Astrocyte (in vitro differentiated cells and primary cell): ENCODE results near the gene AMN. TPM values are rescaled to one million over a fixed set of nuclear protein-coding genes. Genes with fewer than 3 reads are reported as not detected.

ENCODE experiments used
- DNase-seq: peaks from one replicate; pipeline ENCODE4 v3.0.0-alpha.2; 2010; ENCODE audit warnings: low read depth
- FAIRE-seq: peaks from 2 replicates; lab custom pipeline; 2011; peaks lifted over from hg19 to GRCh38; lab: Jason Lieb, UNC
- H2AFZ ChIP-seq: 2 replicates; pipeline ENCODE4 v1.6.0; 2012; ENCODE audit warnings: low read depth, low read length, inconsistent platforms
- H3K27ac ChIP-seq: 2 replicates; pipeline ENCODE4 v1.5.1; 2011; ENCODE audit warnings: low read depth, low read length, inconsistent platforms
- H3K27me3 ChIP-seq: 2 replicates; pipeline ENCODE4 v1.6.0; 2011; ENCODE audit warnings: low read length, inconsistent platforms; ENCODE audit not compliant: insufficient read depth
- H3K36me3 ChIP-seq: 2 replicates; pipeline ENCODE4 v1.5.1; 2011; ENCODE audit warnings: low read length, inconsistent platforms; ENCODE audit not compliant: insufficient read depth
- H3K4me1 ChIP-seq: 2 replicates; pipeline ENCODE4 v1.5.1; 2011; ENCODE audit warnings: low read length, inconsistent platforms; ENCODE audit not compliant: insufficient read depth
- H3K4me2 ChIP-seq: 2 replicates; pipeline ENCODE4 v1.6.0; 2012; ENCODE audit warnings: low read length, inconsistent platforms
- H3K4me3 ChIP-seq: 2 replicates; pipeline ENCODE4 v1.5.1; 2011; ENCODE audit warnings: low read depth, mild to moderate bottlenecking, low read length, inconsistent platforms; ENCODE audit not compliant: insufficient read depth
- H3K79me2 ChIP-seq: 2 replicates; pipeline ENCODE4 v1.6.0; 2012; ENCODE audit warnings: mild to moderate bottlenecking, low read length, inconsistent platforms; ENCODE audit not compliant: insufficient read depth
- H3K9ac ChIP-seq: 2 replicates; pipeline ENCODE4 v1.6.0; 2012; ENCODE audit warnings: mild to moderate bottlenecking, low read length, inconsistent platforms
- H3K9me3 ChIP-seq: 2 replicates; pipeline ENCODE4 v1.5.1; 2012; ENCODE audit warnings: low read depth, mild to moderate bottlenecking, low read length, inconsistent platforms; ENCODE audit not compliant: insufficient read depth
- H4K20me1 ChIP-seq: 2 replicates; pipeline ENCODE4 v1.6.0; 2012; ENCODE audit warnings: low read length, inconsistent platforms; ENCODE audit not compliant: insufficient read depth
- H3K27ac Mint-ChIP-seq: one replicate; pipeline ENCODE4 v1.8.0; 2021; ENCODE audit warnings: mild to moderate bottlenecking, mixed read lengths; ENCODE audit not compliant: unreplicated experiment
- H3K27me3 Mint-ChIP-seq: one replicate; pipeline ENCODE4 v1.8.0; 2021; ENCODE audit warnings: low read depth, mixed read lengths; ENCODE audit not compliant: unreplicated experiment
- H3K36me3 Mint-ChIP-seq: one replicate; pipeline ENCODE4 v1.8.0; 2021; ENCODE audit warnings: low read depth, mixed read lengths; ENCODE audit not compliant: unreplicated experiment
- H3K4me1 Mint-ChIP-seq: one replicate; pipeline ENCODE4 v1.8.0; 2021; ENCODE audit warnings: low read depth, mixed read lengths; ENCODE audit not compliant: unreplicated experiment
- H3K4me3 Mint-ChIP-seq: one replicate; pipeline ENCODE4 v1.8.0; 2021; ENCODE audit warnings: mild to moderate bottlenecking, moderate library complexity, mixed read lengths; ENCODE audit not compliant: unreplicated experiment
- H3K9me3 Mint-ChIP-seq: one replicate; pipeline ENCODE4 v1.8.0; 2021; ENCODE audit warnings: mild to moderate bottlenecking, mixed read lengths; ENCODE audit not compliant: unreplicated experiment
- EZH2 ChIP-seq: IDR thresholded peaks from 2 replicates; pipeline ENCODE4 v1.6.1; 2012; ENCODE audit warnings: mild to moderate bottlenecking, low read length, inconsistent platforms; ENCODE audit not compliant: insufficient read depth
- total RNA-seq: library from RNA; stranded (reverse); gene quantifications from 2 replicates; pipeline ENCODE4 v1.2.1, GENCODE V29; 2021
- TF ChIP-seq, protein P1 (sequence below): IDR thresholded peaks from 2 replicates; pipeline ENCODE4 v1.5.1; 2011; ENCODE audit warnings: low read depth, mild to moderate bottlenecking, inconsistent platforms, low read length, moderate library complexity; ENCODE audit not compliant: insufficient read depth

The AMN gene
- total RNA-seq, 1 donor from 2014 or later: 2.0 TPM

DNA sequence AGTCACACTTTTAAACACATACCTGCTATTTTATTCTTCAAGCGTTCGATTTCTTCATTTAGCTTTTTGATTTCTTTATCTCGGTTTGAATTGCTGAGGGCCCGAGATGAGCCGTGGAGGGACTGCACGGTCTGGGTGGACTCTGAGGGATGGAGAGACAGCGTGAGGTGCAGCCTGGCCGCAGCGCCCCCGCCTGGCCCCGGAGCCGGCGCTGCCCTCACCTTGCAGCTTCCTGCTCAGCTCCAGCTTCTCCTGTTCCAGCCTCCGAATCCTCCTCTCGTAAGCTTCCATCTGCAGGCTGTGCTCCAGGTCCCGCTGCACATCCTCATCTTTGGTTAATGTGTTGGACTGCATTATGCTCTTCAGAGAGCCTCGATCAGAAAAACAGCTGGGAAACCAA lies 53.2 kb downstream of the AMN start:
- DNase-seq (no peak), FAIRE-seq (no peak)
- Mint-ChIP-seq H3K9me3 (no peaks in the 10 kb centered on the region), H3K27ac (no peak overlapping the region), H3K27me3 (no peaks in the 10 kb centered on the region), H3K4me3 (no peak overlapping the region), H3K36me3 (peaks cover 27% of the 10 kb centered on the region), H3K4me1 (peaks cover 1% of the 10 kb centered on the region)
- no peak overlapping the region for H3K27ac ChIP-seq
- H3K36me3 ChIP-seq: peaks cover 61% of the 10 kb centered on the region
- no peaks in the 10 kb centered on the region for H3K9me3 ChIP-seq
- H3K79me2 ChIP-seq: no peaks in the 10 kb centered on the region
- H4K20me1 ChIP-seq: peaks cover 53% of the 10 kb centered on the region
- no peak for TF ChIP-seq EZH2
- TF ChIP-seq, protein P1, sequence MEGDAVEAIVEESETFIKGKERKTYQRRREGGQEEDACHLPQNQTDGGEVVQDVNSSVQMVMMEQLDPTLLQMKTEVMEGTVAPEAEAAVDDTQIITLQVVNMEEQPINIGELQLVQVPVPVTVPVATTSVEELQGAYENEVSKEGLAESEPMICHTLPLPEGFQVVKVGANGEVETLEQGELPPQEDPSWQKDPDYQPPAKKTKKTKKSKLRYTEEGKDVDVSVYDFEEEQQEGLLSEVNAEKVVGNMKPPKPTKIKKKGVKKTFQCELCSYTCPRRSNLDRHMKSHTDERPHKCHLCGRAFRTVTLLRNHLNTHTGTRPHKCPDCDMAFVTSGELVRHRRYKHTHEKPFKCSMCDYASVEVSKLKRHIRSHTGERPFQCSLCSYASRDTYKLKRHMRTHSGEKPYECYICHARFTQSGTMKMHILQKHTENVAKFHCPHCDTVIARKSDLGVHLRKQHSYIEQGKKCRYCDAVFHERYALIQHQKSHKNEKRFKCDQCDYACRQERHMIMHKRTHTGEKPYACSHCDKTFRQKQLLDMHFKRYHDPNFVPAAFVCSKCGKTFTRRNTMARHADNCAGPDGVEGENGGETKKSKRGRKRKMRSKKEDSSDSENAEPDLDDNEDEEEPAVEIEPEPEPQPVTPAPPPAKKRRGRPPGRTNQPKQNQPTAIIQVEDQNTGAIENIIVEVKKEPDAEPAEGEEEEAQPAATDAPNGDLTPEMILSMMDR: no peak
- no peak overlapping the region for H3K4me2 ChIP-seq
- no peaks in the 10 kb centered on the region for H3K27me3 ChIP-seq
- H2AFZ ChIP-seq: no peak overlapping the region
- H3K4me1 ChIP-seq: no peaks in the 10 kb centered on the region
- H3K9ac ChIP-seq: no peak overlapping the region
- H3K4me3 ChIP-seq: no peak overlapping the region

DNA sequence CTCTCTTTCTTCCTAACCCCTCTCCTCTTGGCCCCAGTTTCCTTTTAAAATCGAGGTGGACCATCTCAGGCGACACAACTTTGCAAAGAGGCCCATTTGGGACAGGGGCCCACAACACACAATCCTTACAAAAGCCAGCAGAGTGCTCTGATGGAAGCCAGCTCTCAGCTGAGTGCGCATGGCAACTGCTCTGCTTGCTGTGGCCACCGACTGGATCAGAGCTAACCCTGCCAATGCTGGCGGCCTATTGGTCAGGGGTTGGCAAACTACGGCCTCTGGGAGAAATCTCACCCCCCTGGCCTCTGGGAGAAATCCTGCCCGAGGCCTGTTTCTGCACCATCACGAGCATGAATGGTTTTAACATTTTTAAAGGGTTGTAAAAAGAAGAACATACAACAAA lies 55.0 kb downstream of the AMN start:
- H3K4me1 Mint-ChIP-seq: peaks cover 1% of the 10 kb centered on the region
- no peak for FAIRE-seq
- H3K4me3 ChIP-seq: no peak overlapping the region
- H3K36me3 ChIP-seq: peaks cover 58% of the 10 kb centered on the region
- H3K27me3 ChIP-seq: no peaks in the 10 kb centered on the region
- no peak overlapping the region for H3K27ac Mint-ChIP-seq
- H4K20me1 ChIP-seq: peaks cover 49% of the 10 kb centered on the region
- H2AFZ ChIP-seq: no peak overlapping the region
- no peaks in the 10 kb centered on the region for H3K27me3 Mint-ChIP-seq
- H3K79me2 ChIP-seq: peaks cover 5% of the 10 kb centered on the region
- peaks cover 30% of the 10 kb centered on the region for H3K36me3 Mint-ChIP-seq
- H3K9me3 ChIP-seq: no peaks in the 10 kb centered on the region
- H3K4me3 Mint-ChIP-seq: no peak overlapping the region
- H3K27ac ChIP-seq: no peak overlapping the region
- no peaks in the 10 kb centered on the region for H3K4me1 ChIP-seq
- TF ChIP-seq, protein P1: no peak
- TF ChIP-seq EZH2: no peak
- no peak overlapping the region for H3K9ac ChIP-seq
- H3K9me3 Mint-ChIP-seq: no peaks in the 10 kb centered on the region
- no peak overlapping the region for H3K4me2 ChIP-seq
- DNase-seq: no peak

DNA sequence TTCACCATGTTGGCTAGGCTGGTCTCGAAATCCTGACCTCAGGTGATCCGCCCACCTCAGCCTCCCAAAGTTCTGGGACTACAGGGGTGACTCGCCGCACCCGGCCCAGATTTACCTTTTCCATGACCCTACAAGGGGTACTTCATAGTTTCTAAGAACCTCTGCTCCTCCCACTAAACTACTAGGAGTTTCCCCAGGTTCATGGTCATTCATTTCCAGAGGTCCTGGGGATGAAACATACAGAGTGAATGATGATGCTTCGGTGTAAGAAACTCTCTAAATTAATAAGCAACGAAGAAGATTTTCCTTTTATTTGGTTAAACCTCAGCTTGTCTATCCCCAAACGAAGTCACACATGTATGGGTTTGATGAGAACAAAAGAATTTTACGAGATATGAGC lies 56.9 kb downstream of the AMN start:
- no peak overlapping the region for H3K27ac ChIP-seq
- TF ChIP-seq, protein P1: no peak
- no peak for TF ChIP-seq EZH2
- H3K4me3 Mint-ChIP-seq: no peak overlapping the region
- no peaks in the 10 kb centered on the region for H3K27me3 Mint-ChIP-seq
- no peak overlapping the region for H3K4me3 ChIP-seq
- peaks cover 49% of the 10 kb centered on the region for H4K20me1 ChIP-seq
- H3K79me2 ChIP-seq: peaks cover 7% of the 10 kb centered on the region
- no peak overlapping the region for H3K27ac Mint-ChIP-seq
- no peak overlapping the region for H3K9ac ChIP-seq
- H3K4me1 ChIP-seq: no peaks in the 10 kb centered on the region
- no peak overlapping the region for H3K4me2 ChIP-seq
- no peaks in the 10 kb centered on the region for H3K9me3 ChIP-seq
- no peaks in the 10 kb centered on the region for H3K9me3 Mint-ChIP-seq
- H3K27me3 ChIP-seq: no peaks in the 10 kb centered on the region
- H3K36me3 ChIP-seq: peaks cover 50% of the 10 kb centered on the region
- DNase-seq (no peak), FAIRE-seq (no peak)
- no peaks in the 10 kb centered on the region for H3K4me1 Mint-ChIP-seq
- H2AFZ ChIP-seq: no peak overlapping the region
- peaks cover 28% of the 10 kb centered on the region for H3K36me3 Mint-ChIP-seq
